Activated T-cell treated with anti-CD3 and anti-CD28 coated beads for 24 hours (primary cell): ENCODE data around the gene SVOPL.
"Not testable (repeated sequence)": the region's sequence is repeated elsewhere in the genome, so short reads cannot be mapped to it uniquely, and the experiment has no call there.

Source experiments
- DNase-seq: peaks from one replicate; pipeline ENCODE4 v3.0.0-alpha.2; 2020; ENCODE audit warnings: low read depth

Gene SVOPL

GRCh38 chr7:138700857-138701536, at the start of gene SVOPL:
SVOPL (minus strand) TSS chr7:138701362; CDS start chr7:138679045, 22,317 bp downstream.
- DNase-seq: no peak

GRCh38 chr7:138750473-138750872, 49.3 kb upstream of the SVOPL start:
- DNase-seq: no peak

GRCh38 chr7:138749960-138750359, 48.8 kb upstream of the SVOPL start:
- DNase-seq: no peak

GRCh38 chr7:138748666-138749065, 47.5 kb upstream of the SVOPL start:
- DNase-seq: no peak

GRCh38 chr7:138746073-138746472, 44.9 kb upstream of the SVOPL start:
- DNase-seq: no peak

GRCh38 chr7:138745189-138745588, 44.0 kb upstream of the SVOPL start:
- no peak for DNase-seq

- DNase-seq: no peak
Measured at GRCh38 chr7:138741453-138741735, 40.2 kb upstream of the SVOPL start.

GRCh38 chr7:138739859-138740258, 38.7 kb upstream of the SVOPL start:
- DNase-seq: no peak

GRCh38 chr7:138738551-138739335, 37.6 kb upstream of the SVOPL start:
- peak; percentile 72 for DNase-seq

GRCh38 chr7:138738114-138738513, 37.0 kb upstream of the SVOPL start:
- DNase-seq: no peak

GRCh38 chr7:138735399-138735798, 34.2 kb upstream of the SVOPL start:
- no peak for DNase-seq

- DNase-seq: not testable (repeated sequence)
Measured at GRCh38 chr7:138731733-138732132, 30.6 kb upstream of the SVOPL start.

- no peak for DNase-seq
Measured at GRCh38 chr7:138729444-138729843, 28.3 kb upstream of the SVOPL start.

- DNase-seq: no peak
Measured at GRCh38 chr7:138727336-138728099, 26.4 kb upstream of the SVOPL start.

- no peak for DNase-seq
Measured at GRCh38 chr7:138726288-138726687, 25.1 kb upstream of the SVOPL start.

- DNase-seq: no peak
Measured at GRCh38 chr7:138720286-138720685, 19.1 kb upstream of the SVOPL start.

- no peak for DNase-seq
Measured at GRCh38 chr7:138716889-138717288, 15.7 kb upstream of the SVOPL start.

- DNase-seq: no peak
Measured at GRCh38 chr7:138713191-138713590, 12.0 kb upstream of the SVOPL start.

GRCh38 chr7:138712652-138713051, 11.5 kb upstream of the SVOPL start:
- no peak for DNase-seq

- DNase-seq: no peak
Measured at GRCh38 chr7:138710536-138711385, 9.6 kb upstream of the SVOPL start.

- DNase-seq: no peak
Measured at GRCh38 chr7:138705167-138705566, 4.0 kb upstream of the SVOPL start.

GRCh38 chr7:138701537-138701923, 368 bp upstream of the SVOPL start:
- no peak for DNase-seq
